Liver (tissue), 3 donors: ENCODE results near the gene COX10.

Source experiments
- EGR1 ChIP-seq, 2 donors: IDR thresholded peaks; 2 replicates each; pipeline ENCODE4 v1.6.1; 2016 to 2018; ENCODE audit warnings: antibody characterized with exemption in 2 of 2, low read depth in 2 of 2
- GABPA ChIP-seq, 2 donors: IDR thresholded peaks in 1 of 2; conservative IDR thresholded peaks in 1 of 2; 2 replicates each; pipeline ENCODE4 v1.6.1; 2016; ENCODE audit warnings: antibody characterized with exemption in 2 of 2, mild to moderate bottlenecking in 1 of 2, moderate library complexity in 1 of 2
- HNF4A ChIP-seq, 2 donors: conservative IDR thresholded peaks; 2 replicates each; pipeline ENCODE4 v1.6.1; 2016; ENCODE audit warnings: antibody characterized with exemption in 2 of 2, mild to moderate bottlenecking in 2 of 2
- HNF4G ChIP-seq: IDR thresholded peaks from 2 replicates; pipeline ENCODE4 v1.6.1; 2016; ENCODE audit warnings: antibody characterized with exemption
- JUND ChIP-seq, 2 donors: IDR thresholded peaks; 2 replicates each; pipeline ENCODE4 v1.6.1; 2016; ENCODE audit warnings: antibody characterized with exemption in 2 of 2
- RAD21 ChIP-seq, 2 donors: IDR thresholded peaks; 2 replicates each; pipeline ENCODE4 v1.6.1; 2016; ENCODE audit warnings: antibody characterized with exemption in 2 of 2, mild to moderate bottlenecking in 2 of 2
- RXRA ChIP-seq, 2 donors: IDR thresholded peaks; 2 replicates each; pipeline ENCODE4 v1.6.1; 2017 to 2018; ENCODE audit warnings: antibody characterized with exemption in 2 of 2, mild to moderate bottlenecking in 1 of 2
- TAF1 ChIP-seq: conservative IDR thresholded peaks from 2 replicates; pipeline ENCODE4 v1.6.1; 2016; ENCODE audit warnings: antibody characterized with exemption, mild to moderate bottlenecking
- YY1 ChIP-seq: IDR thresholded peaks from 2 replicates; pipeline ENCODE4 v1.6.1; 2016; ENCODE audit warnings: antibody characterized with exemption, mild to moderate bottlenecking
- TF ChIP-seq, protein P1 (sequence below): fragments of 150-350 bp; IDR thresholded peaks from 2 replicates; pipeline ENCODE4 v1.5.1; 2017; ENCODE audit warnings: improper control_type of control experiment, low read depth, low read length; ENCODE audit not compliant: missing input control
- TF ChIP-seq, protein P2 (sequence below): IDR thresholded peaks from 2 replicates; pipeline ENCODE4 v1.6.1; 2016; ENCODE audit warnings: antibody characterized with exemption
- TF ChIP-seq, protein P3 (sequence below): IDR thresholded peaks from 2 replicates; pipeline ENCODE4 v1.6.1; 2016; ENCODE audit warnings: antibody characterized with exemption, mild to moderate bottlenecking
- TF ChIP-seq, protein P4 (sequence below): IDR thresholded peaks from 2 replicates; pipeline ENCODE4 v1.6.1; 2016; ENCODE audit warnings: antibody characterized with exemption
- TF ChIP-seq, protein P5 (sequence below): IDR thresholded peaks from 2 replicates; pipeline ENCODE4 v1.6.1; 2016; ENCODE audit warnings: antibody characterized with exemption
- donor health status: healthy.
- donor health status: healthy.

DNA sequence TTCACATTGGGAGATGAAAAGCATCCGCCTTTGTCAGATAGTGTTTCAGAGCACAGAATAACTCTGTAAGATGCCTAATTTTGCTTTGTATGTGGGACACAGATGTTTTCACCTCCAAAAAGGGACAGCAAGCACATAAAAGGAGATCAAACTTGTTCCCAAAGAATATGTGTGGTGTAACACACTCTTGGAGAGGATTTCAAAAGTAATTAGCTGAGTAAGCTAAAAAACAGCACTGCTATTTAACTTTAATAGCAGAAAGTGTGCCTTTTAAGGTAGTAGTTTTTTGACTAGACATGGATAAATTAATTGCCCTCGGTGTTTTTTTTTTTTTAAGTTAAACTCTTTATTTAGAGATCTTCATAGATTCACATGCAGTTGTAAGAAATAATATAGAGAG, 65.2 kb downstream of the COX10 start:
- TF ChIP-seq, protein P1, sequence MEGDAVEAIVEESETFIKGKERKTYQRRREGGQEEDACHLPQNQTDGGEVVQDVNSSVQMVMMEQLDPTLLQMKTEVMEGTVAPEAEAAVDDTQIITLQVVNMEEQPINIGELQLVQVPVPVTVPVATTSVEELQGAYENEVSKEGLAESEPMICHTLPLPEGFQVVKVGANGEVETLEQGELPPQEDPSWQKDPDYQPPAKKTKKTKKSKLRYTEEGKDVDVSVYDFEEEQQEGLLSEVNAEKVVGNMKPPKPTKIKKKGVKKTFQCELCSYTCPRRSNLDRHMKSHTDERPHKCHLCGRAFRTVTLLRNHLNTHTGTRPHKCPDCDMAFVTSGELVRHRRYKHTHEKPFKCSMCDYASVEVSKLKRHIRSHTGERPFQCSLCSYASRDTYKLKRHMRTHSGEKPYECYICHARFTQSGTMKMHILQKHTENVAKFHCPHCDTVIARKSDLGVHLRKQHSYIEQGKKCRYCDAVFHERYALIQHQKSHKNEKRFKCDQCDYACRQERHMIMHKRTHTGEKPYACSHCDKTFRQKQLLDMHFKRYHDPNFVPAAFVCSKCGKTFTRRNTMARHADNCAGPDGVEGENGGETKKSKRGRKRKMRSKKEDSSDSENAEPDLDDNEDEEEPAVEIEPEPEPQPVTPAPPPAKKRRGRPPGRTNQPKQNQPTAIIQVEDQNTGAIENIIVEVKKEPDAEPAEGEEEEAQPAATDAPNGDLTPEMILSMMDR = no peak
- TF ChIP-seq, protein P2, sequence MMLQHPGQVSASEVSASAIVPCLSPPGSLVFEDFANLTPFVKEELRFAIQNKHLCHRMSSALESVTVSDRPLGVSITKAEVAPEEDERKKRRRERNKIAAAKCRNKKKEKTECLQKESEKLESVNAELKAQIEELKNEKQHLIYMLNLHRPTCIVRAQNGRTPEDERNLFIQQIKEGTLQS = no peak
- no peak for TF ChIP-seq RAD21 (IDR thresholded peaks at IDR 0.05)
- TF ChIP-seq JUND (IDR thresholded peaks at IDR 0.05) = no peak
- TF ChIP-seq, protein P3, sequence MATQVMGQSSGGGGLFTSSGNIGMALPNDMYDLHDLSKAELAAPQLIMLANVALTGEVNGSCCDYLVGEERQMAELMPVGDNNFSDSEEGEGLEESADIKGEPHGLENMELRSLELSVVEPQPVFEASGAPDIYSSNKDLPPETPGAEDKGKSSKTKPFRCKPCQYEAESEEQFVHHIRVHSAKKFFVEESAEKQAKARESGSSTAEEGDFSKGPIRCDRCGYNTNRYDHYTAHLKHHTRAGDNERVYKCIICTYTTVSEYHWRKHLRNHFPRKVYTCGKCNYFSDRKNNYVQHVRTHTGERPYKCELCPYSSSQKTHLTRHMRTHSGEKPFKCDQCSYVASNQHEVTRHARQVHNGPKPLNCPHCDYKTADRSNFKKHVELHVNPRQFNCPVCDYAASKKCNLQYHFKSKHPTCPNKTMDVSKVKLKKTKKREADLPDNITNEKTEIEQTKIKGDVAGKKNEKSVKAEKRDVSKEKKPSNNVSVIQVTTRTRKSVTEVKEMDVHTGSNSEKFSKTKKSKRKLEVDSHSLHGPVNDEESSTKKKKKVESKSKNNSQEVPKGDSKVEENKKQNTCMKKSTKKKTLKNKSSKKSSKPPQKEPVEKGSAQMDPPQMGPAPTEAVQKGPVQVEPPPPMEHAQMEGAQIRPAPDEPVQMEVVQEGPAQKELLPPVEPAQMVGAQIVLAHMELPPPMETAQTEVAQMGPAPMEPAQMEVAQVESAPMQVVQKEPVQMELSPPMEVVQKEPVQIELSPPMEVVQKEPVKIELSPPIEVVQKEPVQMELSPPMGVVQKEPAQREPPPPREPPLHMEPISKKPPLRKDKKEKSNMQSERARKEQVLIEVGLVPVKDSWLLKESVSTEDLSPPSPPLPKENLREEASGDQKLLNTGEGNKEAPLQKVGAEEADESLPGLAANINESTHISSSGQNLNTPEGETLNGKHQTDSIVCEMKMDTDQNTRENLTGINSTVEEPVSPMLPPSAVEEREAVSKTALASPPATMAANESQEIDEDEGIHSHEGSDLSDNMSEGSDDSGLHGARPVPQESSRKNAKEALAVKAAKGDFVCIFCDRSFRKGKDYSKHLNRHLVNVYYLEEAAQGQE = no peak
- no peak for TF ChIP-seq TAF1
- TF ChIP-seq RXRA (IDR thresholded peaks at IDR 0.05) = no peak
- no peak for TF ChIP-seq GABPA (IDR thresholded peaks at IDR 0.05 in 1 of 2, conservative IDR thresholded peaks at IDR 0.05 in 1 of 2)
- TF ChIP-seq, protein P4, sequence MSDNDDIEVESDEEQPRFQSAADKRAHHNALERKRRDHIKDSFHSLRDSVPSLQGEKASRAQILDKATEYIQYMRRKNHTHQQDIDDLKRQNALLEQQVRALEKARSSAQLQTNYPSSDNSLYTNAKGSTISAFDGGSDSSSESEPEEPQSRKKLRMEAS = no peak
- TF ChIP-seq HNF4G = no peak
- TF ChIP-seq, protein P5, sequence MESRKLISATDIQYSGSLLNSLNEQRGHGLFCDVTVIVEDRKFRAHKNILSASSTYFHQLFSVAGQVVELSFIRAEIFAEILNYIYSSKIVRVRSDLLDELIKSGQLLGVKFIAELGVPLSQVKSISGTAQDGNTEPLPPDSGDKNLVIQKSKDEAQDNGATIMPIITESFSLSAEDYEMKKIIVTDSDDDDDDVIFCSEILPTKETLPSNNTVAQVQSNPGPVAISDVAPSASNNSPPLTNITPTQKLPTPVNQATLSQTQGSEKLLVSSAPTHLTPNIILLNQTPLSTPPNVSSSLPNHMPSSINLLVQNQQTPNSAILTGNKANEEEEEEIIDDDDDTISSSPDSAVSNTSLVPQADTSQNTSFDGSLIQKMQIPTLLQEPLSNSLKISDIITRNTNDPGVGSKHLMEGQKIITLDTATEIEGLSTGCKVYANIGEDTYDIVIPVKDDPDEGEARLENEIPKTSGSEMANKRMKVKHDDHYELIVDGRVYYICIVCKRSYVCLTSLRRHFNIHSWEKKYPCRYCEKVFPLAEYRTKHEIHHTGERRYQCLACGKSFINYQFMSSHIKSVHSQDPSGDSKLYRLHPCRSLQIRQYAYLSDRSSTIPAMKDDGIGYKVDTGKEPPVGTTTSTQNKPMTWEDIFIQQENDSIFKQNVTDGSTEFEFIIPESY = no peak
- no peak for TF ChIP-seq YY1
- TF ChIP-seq HNF4A (conservative IDR thresholded peaks at IDR 0.05) = no peak
- TF ChIP-seq EGR1 (IDR thresholded peaks at IDR 0.05; ENCODE audit: low read depth in 2 of 2) = no peak
